ENCODE data around the gene NELFA. TPM values are rescaled to one million over a fixed set of nuclear protein-coding genes. Genes with fewer than 3 reads are reported as not detected.
A peak's percentile ranks its signal among the peaks of the same experiment; 100 is the strongest.

The NELFA gene
- total RNA-seq, 1 experiment from 2014 or later, result 55.0 TPM

DNA sequence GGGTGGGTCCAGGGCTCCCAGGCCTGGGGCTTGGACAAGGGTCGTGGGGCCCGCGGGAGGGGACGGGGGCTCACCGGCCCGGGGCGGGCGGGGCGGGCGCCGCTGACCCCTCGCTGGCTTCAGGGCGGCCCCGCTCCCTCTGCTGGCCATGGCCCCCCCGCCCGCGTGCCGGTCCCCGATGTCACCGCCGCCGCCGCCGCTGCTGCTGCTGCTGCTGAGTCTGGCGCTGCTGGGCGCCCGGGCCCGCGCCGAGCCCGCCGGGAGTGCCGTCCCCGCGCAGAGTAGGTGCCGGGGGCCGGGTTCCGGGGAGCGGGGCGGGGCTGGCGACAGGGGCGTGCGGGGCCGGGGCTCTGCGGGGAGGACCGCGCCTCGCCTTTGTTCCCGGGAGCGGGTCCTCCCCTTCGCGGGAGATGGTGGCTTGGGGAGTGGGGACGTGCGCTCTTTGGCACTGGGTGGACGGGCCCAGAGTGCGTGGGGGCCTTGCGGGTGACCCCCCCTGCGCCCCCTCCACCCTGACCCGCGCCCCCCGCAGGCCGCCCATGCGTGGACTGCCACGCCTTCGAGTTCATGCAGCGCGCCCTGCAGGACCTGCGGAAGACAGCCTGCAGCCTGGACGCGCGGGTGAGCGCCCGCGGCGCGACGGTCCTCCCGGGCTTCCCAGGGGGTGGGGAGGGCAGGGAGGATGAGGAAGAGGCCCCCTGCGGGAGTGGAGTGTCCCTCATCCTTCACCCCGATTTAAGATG is 33.6 kb upstream of the NELFA start:
- Histone ChIP-seq H2BK15ac (ENCODE audit: low read depth, low read length) (no peak overlapping the region), H3K14ac (ENCODE audit: insufficient read depth, low read length) (no peak overlapping the region), H4K5ac (ENCODE audit: insufficient read length, low read depth, low read length) (no peak overlapping the region), H2BK20ac (ENCODE audit: low read depth, low read length, poor library complexity, severe bottlenecking) (no peak overlapping the region), H2BK120ac (ENCODE audit: low read depth, low read length, poor library complexity, severe bottlenecking) (no peak overlapping the region), H2AK5ac (ENCODE audit: insufficient read length, low read length) (no peak overlapping the region), H3K18ac (ENCODE audit: insufficient read length, low read depth, low read length) (no peak overlapping the region), H3K23me2 (ENCODE audit: insufficient read length, low read depth, low read length, poor library complexity, severe bottlenecking) (peaks cover 16% of the 10 kb centered on the region), H3K27ac (ENCODE audit: insufficient read length, low read depth, low read length) (no peak overlapping the region), H2BK5ac (ENCODE audit: insufficient read length, low read length) (no peak overlapping the region), H3K9ac (ENCODE audit: extremely low read depth, insufficient read length, low read length) (no peak overlapping the region), H3K9me3 (ENCODE audit: control insufficient read depth, low read depth, low read length) (no peaks in the 10 kb centered on the region), H4K20me1 (ENCODE audit: control insufficient read depth, insufficient read depth, insufficient read length) (no peaks in the 10 kb centered on the region), H3T11ph (ENCODE audit: low read length) (no peak overlapping the region), H3K4ac (ENCODE audit: low read depth, low read length) (no peak overlapping the region), H3K4me1 (ENCODE audit: insufficient read depth, low read length) (no peaks in the 10 kb centered on the region; the same call in 1 of the 2 replicates), H3K56ac (ENCODE audit: insufficient read length, low read depth, low read length) (no peak overlapping the region), H3K79me2 (ENCODE audit: insufficient read depth, low read length) (no peaks in the 10 kb centered on the region), H4K8ac (replicated peaks; ENCODE audit: insufficient read length, low read depth, low read length) (no peak overlapping the region), H3K23ac (ENCODE audit: insufficient read length, low read depth, low read length) (no peak overlapping the region), H2AFZ (ENCODE audit: low read length) (no peak overlapping the region), H2BK12ac (ENCODE audit: insufficient read length, low read depth, low read length) (no peak overlapping the region), H3K4me2 (ENCODE audit: insufficient read depth, insufficient read length, low read length) (peak overlapping the region; percentile 24), H3K27me3 (ENCODE audit: insufficient read depth, low read length) (peaks cover 19% of the 10 kb centered on the region), H4K91ac (ENCODE audit: insufficient read length, low read depth, low read length) (no peak overlapping the region), H3K79me1 (ENCODE audit: insufficient read depth, low read depth, low read length, poor library complexity, severe bottlenecking) (no peaks in the 10 kb centered on the region)
- H3K4me3 Mint-ChIP-seq, result peak overlapping the region; percentile 69 to 81
- H3K27me3 Mint-ChIP-seq (ENCODE audit: low read depth), result peaks cover 67% of the 10 kb centered on the region
- H3K4me1 Mint-ChIP-seq, result no peaks in the 10 kb centered on the region
- DNase-seq, result peak; percentile 39
- no peaks in the 10 kb centered on the region; a peak in 2 of 7 replicates for H3K36me3 Mint-ChIP-seq (ENCODE audit: insufficient read depth in 1 of 3, low read depth in 3 of 3)
- no CpG with 5 or more reads among the region's 80 CpGs for WGBS (ENCODE audit: extremely low coverage, insufficient read length, low lambda C conversion rate)
- TF ChIP-seq CTCF (conservative IDR thresholded peaks at IDR 0.05), result no peak
- H3K27ac Mint-ChIP-seq, result no peak overlapping the region
- H3K9me3 Mint-ChIP-seq, result 0 out of 5 replicates have a peak, but pooled peaks cover 0 to 2% of the 10 kb centered on the region in 2 experiments

Measured in H9 (cell line).